D341Med (cell line): Measurements from ENCODE around the gene TECTA.
"Not testable (repeated sequence)": the region's sequence is repeated elsewhere in the genome, so short reads cannot be mapped to it uniquely, and the experiment has no call there.

ENCODE experiments used
- DNase-seq: peaks from one replicate; pipeline ENCODE4 v3.0.0; 2012; ENCODE audit warnings: low spot score

The TECTA gene

DNA sequence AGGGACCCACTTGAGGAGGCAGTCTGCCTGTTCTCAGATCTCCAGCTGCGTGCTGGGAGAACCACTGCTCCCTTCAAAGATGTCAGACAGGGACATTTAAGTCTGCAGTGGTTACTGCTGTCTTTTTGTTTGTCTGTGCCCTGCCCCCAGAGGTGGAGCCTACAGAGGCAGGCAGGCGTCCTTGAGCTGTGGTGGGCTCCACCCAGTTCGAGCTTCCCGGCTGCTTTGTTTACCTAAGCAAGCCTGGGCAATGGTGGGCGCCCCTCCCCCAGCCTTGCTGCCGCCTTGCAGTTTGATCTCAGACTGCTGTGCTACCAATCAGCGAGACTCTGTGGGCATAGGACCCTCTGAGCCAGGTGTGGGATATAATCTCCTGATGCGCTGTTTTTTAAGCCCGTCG, 76.6 kb downstream of the TECTA start:
- not testable (repeated sequence) for DNase-seq

DNA sequence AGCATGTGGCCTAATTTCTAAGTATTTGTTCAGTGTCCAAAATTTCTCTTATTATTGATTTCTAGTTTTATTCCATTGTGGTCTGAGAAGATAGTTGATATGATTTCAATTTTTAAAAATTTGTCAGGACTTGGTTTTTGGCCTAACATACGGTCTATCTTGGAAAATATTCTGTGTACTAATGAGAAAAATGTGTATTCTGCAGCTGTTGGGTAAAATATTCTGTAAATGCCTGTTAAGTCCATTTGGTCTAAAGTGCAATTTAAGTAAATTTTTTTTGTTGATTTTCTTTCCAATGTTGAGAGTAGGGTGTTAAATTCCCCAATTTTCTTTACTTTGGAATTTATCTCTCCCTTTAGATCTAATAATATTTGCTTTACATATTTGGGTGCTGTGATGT, 78.3 kb downstream of the TECTA start:
- no peak for DNase-seq

DNA sequence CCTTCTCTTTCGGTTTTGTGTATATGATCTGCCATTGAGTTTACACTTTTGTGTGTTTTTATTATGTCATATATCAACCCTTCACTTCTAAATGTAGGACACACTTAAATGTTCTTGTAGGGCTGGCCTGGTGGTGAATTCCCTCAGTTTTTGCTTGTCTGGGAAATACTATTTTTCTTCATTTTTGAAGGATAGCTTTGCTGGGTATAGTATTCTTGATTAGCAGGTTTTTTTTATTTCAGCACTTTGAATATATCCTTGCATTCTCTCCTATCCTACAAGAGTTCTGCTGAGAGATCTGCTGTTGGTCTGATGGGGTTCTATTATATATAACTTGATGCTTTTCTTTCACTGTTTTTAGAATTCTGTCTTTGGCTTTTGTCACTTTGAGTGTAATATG, 79.1 kb downstream of the TECTA start:
- DNase-seq: no peak

DNA sequence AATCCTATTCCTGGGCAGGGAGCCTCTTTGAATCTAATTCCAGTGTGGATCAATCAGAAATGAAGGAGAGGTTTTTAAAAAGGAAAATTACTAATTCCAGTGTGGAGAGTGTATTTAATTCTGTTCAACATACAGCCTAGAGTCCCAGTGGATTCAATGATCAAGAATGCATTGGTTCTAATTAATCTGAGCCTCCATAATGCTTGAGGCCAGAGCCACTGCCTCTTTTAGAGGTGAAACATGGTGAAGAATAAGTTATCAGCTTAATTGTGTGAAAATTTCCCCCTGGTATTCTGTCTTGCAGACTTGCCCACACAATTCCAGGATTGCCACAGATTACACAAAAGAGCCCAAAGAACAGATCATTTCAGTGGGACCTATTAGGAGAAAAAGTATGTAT, 87.7 kb downstream of the TECTA start:
- DNase-seq: no peak

DNA sequence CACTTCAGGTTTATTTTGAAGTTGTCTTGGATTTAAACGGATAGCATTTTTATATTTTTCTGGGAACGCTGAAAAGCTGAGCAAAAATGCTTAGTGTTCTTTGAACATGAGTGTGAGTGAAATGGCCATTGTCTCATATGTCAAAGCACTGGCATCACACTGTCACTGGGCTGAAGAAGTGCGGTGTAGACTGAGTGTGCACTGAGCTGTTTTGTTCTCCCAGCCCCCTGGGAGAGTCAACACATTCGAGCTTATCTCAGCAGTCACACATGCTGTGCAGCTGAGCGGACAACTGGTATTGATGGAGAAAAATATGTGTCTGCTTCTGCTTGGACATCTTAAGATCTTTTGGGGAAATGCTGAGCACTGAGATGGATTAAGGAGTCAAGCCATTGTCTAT, 90.8 kb downstream of the TECTA start:
- no peak for DNase-seq

DNA sequence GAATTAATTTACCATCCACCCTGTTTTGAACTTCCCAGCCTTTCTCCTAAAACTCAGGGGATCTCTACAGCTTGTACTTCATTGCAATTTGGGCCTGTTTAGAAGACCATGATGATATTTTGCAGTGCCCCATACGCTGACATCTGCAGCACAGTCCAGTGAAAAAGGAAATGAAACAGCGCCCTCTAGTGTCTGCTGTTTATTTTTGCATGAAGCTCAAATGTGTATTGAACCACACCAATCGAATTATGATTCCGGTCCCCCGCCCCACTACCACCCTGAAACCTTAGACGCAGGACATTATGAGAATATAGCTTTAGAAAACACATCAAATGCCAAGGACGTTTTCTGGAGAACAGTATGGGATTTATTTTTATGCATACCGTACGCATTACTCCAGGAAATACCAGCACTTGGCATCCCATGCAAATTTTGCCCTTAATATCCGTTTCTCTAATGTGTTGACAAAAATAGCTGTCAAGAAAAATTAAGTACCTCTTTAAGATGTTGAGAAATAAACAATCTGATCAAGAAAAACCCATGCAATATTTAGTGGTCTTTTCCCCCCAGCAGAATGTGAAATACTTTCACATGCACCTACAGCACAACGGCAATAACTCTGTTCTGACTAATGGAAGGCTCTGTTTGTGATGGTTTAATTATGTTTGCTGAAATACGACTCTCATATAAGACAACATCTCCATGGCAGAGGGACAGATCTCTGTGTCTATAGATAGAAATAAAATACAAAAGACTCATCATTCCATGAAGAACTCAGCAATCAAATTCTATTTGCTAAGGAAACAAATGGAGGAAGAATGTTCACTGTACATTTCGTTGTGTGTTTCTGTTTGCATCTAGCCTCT, 93.9 kb downstream of the TECTA start:
- peak; percentile 69 for DNase-seq

DNA sequence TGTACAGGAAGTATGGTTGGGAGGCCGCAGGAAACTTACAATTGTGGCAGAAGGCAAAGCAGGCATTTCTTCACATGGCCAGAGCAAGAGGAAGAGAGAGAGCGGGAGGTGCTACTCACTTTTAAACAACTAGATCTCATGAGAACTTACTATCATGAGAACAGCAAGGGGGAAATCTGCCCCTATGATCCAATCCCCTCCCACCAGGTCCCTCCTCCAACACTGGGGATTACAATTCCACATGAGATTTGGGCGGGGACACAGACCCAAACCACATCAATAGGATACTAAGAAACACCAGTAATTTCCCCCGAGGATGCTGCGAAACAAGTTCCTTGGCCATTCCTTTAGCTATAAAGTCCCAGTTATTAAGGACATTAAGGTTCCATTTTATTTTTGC, 97.4 kb downstream of the TECTA start:
- no peak for DNase-seq

DNA sequence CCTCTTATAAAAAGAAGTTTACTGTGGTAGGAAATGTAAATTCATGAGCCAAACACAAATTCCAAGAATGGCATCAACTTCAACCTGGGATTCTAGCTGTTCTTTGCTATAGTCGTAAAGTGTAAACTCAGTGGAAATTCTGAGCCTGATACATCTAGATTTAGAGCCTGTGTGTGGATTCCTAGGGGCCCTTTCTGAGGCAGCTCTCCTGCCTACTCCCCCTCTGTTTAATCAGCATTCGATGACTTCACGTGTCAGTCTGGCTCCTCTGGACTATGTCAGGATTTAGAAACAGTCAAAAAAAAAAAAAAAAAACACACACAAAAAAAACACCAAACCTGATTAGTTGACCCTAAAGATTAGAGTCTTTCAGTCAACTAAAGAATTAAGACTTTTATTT, 98.5 kb downstream of the TECTA start:
- DNase-seq: no peak

DNA sequence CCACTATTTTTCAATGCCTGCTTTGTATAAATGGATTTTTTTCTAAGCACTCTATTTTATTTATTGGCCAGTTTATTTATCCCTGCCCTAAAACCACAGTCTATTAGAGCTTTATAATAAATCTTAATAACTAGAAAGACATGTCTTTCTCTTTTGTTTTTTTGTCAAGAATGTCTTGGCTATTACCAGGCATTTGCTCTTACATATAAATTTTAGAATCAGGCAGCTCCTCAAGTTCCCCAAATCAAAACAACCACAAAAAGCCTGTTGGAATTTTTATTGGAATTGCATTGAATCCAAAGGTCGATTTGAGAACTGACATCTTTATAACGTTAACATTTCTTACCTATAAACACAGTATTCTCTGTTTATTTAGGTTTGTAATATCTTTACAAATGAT, 105.8 kb downstream of the TECTA start:
- no peak for DNase-seq

DNA sequence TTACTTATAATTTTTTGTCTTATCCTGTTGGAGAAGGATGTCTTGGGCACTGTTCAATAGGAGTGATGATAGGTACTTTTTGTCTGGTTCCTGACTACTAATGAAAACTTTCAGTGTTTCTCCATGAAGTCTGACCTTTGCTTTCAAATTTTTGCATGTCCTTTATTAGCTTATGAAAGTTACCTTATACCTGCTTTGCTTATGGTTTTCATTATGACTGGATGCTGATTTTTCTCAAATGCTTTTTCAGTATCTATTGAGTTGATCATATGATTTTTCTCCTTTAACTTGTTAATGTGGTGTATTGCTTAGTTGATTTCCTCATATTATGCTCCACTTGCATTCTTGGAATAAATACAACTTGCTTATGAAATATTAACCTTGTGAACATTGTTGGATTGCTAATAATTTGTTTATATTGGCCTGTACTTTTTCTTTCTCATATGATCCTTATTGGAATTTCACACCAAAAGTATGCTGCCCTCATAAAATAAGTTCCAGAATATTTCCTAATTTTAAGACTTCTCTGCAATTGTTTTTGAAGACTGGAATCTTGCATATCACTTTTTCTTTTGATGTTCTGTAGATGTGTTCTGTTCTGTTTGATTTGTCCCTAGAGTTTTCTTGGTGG, 106.6 kb downstream of the TECTA start:
- no peak for DNase-seq

DNA sequence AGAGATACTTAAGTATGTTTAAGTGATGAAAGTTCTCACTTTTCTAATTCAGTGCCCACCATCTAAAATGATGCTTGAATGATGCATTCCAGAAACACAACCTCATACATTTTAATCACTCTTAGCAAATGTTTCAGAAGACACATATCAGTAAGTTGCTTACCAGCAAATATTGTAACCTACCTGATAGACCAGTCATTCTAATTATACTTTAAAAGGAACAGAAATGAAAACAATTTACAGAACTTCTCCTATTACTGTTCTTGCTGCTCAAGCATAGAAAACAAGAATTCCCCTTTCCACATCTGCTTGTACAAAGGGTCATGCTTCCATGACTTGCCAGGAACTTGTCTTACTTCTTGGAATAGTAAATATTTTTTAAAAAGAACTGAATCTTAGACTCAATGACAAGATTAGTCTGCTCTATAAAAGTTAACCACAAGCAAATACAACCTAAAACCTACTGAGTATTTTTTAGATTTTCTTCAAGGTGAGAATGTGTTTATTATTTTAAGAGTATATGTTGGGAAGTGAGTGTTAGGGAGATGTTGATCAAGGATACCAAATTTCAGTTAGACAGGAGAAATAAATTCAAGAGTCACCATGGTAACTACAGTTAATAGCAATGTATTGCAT, 109.5 kb downstream of the TECTA start:
- no peak for DNase-seq

DNA sequence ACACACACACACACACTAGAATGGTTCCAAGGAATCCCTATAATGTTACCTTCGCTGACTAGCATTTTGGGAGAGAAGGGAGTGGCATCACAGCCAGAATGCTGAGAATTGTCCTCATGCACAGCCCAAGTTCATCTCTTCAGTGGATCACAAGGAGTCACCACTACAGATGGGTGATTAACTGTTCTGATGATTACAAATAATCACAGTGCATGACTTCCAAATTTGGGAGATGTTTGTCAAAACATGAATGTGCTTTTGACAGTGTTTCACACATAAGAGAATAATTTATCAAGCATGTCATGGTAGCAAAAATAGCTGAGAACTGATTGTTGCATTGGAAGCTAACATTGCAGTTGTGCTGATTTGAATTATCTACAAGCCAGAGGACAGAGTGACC, 110.6 kb downstream of the TECTA start:
- no peak for DNase-seq

DNA sequence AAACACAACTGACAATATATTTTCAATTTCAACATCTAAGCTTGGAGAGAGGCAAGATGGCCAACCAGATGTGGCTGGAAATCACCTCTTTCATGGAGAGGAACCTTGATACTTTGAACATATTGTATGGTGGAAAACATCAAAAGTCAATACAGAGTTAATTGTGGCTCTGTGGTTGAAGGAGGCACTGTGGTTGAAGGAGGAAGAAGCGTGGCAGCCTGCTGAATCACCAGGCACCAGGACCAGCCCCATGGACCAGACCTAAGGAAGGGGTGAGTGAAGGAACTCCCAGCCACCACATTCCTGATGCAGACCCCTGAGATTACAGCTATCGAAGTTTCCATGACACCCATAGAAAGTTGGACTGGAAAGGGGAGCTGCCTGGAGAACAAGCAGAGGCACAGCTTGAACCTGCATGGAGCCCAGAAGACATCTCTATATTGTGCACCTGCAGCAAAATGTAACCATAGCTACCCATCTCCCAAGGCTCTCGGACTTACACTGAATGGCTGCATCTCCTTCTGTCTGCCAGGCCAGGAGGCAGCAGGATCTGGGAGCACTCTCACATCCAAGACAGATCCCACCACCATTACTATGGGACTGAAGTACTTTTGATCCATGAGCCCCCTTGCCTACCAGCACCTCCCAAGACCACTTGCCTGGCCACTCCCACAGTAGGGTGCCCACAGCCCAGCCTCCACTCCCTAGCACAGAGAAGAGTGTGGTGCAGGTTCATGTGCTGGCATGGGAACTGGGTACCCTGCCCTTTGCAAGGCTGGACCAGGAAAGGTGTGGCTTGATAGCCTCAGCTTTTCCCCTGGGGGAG, 111.7 kb downstream of the TECTA start:
- DNase-seq: no peak

DNA sequence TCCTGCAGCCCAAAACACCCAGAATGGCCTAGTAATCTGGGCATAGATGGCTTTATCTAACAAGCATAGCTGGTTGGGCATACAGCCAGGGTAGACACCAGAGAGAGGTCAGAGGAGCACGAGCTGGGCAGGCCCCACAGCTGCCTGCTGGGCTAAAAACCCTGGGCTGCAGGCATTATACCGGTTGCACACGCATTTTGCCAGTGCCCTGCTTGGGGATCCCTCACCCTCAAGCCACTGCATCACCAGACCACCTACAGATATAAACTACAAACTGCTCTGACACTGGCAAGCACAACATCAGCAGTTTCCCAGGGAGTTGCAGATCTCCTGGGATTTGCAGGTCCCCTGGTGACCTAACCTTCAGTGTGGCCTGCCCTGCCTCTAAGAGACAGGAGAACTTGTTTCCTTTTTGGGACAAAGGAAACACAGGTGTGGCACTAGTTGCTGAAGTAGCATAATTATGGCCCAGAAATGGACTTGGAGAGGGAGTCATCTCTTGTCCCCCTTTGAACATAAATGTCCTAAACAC, 112.4 kb downstream of the TECTA start:
- DNase-seq: no peak

DNA sequence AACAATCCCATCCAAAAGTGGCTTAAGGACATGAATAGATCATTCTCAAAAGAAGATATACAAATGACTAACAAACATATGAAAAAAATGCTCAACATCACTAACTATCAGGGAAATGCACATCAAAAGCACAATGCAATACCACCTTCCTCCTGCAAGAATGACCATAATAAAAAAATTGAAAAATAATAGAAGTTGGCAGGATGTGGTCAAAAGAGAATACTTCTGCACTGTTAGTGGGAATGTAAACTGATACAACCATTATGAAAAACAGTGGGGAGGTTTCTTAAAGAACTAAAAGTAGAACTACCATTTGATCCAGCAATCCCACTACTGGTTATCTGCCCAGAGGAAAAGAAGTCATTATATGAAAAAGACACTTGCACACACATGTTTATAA, 113.8 kb downstream of the TECTA start:
- DNase-seq: no peak

DNA sequence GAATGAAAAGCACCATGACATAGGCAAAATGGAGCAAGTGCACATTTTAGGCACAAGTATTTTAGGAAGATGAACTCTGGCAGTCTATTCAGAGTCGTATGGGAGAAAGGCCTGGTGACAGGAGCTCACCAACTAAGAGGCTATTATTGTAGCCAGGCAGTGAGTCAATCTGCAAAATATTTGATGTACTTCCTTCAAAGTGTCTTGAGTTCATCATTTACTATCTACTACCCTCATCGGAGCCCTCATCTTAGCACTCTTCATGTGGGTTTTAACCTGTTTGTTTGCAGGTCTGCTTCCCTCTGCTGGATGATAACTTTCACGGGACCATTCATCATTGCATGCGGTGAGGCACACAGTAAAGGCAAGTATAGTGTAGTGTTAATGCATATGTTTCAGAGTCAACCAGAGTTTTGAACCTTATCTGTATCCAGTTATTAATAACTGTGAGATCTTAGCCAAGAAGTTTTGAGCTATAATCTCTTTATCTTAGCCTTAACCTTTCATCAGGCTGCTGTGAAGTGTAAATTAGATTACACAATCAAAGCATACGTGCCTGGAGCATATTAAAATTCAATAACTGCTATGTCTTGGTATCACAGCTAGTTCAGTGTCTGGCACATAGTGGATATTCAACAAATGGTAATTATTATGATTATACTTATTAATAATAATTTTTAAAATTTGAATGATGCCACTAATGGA, 120.6 kb downstream of the TECTA start:
- DNase-seq: no peak

DNA sequence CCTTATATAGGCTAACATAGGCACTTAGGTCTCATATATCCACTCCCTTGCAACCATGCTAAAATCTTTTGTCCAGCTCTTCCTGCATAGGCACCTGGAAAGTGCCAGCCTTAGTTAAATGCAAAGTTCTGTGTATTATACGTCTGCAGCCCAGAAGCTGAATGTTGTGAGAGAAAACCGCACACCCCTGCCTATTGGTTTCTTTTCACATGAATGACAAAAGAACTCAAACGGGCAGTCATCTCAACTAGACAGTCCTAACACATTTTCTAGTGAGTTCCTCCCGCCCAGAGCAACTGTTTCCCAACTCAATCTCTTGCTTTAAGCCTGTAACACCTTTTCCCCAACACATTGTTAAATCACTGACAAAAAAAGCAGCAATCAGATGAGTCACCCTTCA, 122.1 kb downstream of the TECTA start:
- DNase-seq: no peak

DNA sequence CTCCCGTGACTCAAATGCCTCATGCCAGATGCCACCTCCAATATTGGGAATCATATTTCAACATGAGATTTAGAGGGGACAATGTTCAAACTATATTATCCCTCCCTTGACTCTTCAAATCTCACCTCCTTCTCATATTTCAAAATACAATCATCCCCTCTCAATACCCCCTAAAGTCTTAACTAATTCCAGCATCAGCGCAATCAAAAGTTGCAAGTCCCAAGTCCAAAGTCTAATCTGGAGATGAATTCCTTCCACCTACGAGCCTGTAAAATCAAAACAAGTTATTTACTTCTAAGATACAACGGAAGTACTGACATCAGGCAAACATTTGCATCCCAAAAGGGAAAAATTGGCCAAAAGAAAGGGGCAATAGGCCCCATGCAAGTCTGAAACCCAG, 124.3 kb downstream of the TECTA start:
- DNase-seq: no peak

DNA sequence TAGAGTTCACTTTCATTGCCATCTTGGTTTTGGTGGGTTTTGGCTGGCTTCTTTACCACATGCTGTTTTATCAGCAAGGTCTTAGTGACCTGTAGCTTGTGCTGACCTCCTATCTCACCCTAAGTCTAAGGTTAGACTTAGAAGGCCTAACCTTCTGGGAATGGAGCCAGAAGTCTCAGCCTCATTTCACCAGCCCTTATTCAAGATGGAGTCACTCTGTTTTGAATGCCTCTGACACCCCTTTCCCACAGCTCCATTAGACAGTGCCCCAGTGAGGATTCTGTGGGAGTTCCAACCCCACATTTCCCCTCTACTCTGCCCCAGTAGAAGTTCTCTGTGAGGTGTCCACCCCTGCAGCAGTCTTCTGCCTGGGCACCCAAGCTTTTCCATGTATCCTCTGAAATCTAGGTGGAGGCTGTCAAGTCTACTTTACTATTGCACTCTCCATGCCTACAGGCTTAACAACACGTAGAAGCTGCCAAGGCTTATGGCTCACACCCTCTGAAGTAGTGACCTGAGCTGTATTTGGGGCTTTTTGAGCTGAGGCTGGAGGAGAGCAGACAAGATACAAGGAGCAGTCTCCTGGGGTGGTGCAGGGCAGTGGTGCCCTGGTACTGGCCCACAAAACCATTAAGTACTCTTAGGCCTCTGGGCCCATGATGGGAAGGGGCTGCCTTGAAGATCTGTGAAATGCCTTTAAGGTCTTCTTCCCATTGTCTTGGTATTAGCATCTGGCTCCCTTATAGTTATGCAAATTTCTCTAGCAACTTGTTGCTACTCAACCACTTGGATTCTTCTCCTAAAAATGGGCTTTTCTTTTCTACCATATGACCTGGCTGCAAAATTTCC, 125.6 kb downstream of the TECTA start:
- DNase-seq: no peak

DNA sequence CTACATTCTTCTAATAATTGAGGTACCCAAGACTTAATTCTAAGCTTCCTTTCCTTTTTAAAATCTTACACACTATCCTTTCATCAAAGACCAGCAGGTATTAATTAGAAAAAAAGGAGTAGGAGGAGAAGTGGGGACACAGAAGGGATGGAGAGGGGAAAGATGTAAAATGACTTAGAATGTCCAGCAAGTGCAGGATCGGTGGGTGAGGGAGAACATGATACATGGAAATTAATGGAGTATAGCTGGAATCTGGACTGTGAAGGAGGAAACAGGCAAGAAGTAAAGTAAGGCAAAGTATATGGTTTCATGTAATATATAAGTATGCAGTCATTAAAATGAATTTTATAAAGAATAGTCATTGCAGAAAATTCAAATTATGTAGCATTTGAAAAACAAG, 127.8 kb downstream of the TECTA start:
- no peak for DNase-seq
